Measurements from ENCODE around the gene RHOF.
"Not testable (repeated sequence)": the region's sequence is repeated elsewhere in the genome, so short reads cannot be mapped to it uniquely, and the experiment has no call there.

The RHOF gene

GRCh38 chr12:121796855-121797751 is 3.6 kb upstream of the RHOF start:
- DNase-seq (ENCODE audit: insufficient read length, low spot score) (peak; percentile 94), FAIRE-seq (peak; percentile 53)
- TF ChIP-seq POLR2A (IDR thresholded peaks at IDR 0.05; ENCODE audit: low read depth, low read length), result peak; percentile 27; the same call in 1 of the 2 replicates

- TF ChIP-seq POLR2A (IDR thresholded peaks at IDR 0.05; ENCODE audit: low read depth, low read length), result no peak
- DNase-seq (ENCODE audit: insufficient read length, low spot score) (no peak), FAIRE-seq (peak; percentile 67)
Observed at GRCh38 chr12:121795034-121795968, 1.8 kb upstream of the RHOF start.

GRCh38 chr12:121794534-121795033 is 1.1 kb upstream of the RHOF start:
- FAIRE-seq (no peak), DNase-seq (ENCODE audit: insufficient read length, low spot score) (no peak)
- TF ChIP-seq POLR2A (IDR thresholded peaks at IDR 0.05; ENCODE audit: low read depth, low read length), result no peak

- FAIRE-seq (no peak), DNase-seq (ENCODE audit: insufficient read length, low spot score) (no peak)
- 0 out of 2 replicates have a peak, but pooled peaks have one; percentile 12 for TF ChIP-seq POLR2A (IDR thresholded peaks at IDR 0.05; ENCODE audit: low read depth, low read length)
Observed at GRCh38 chr12:121793838-121794533, 498 bp upstream of the RHOF start.

- DNase-seq (ENCODE audit: insufficient read length, low spot score) (no peak), FAIRE-seq (no peak)
- TF ChIP-seq POLR2A (IDR thresholded peaks at IDR 0.05; ENCODE audit: low read depth, low read length), result no peak
Observed at GRCh38 chr12:121792607-121793439, 665 bp downstream of the RHOF start.

GRCh38 chr12:121791671-121792551 is 1.6 kb downstream of the RHOF start:
- no peak for TF ChIP-seq POLR2A (IDR thresholded peaks at IDR 0.05; ENCODE audit: low read depth, low read length)
- peak; percentile 81 for FAIRE-seq
- DNase-seq (ENCODE audit: insufficient read length, low spot score), result no peak

GRCh38 chr12:121790785-121791184 is 2.7 kb downstream of the RHOF start:
- not testable (repeated sequence) for FAIRE-seq; DNase-seq (ENCODE audit: insufficient read length, low spot score)

- no peak for TF ChIP-seq POLR2A (IDR thresholded peaks at IDR 0.05; ENCODE audit: low read depth, low read length)
- DNase-seq (ENCODE audit: insufficient read length, low spot score) (no peak), FAIRE-seq (no peak)
Observed at GRCh38 chr12:121789800-121790728, 3.4 kb downstream of the RHOF start.

GRCh38 chr12:121789233-121789781 is 4.2 kb downstream of the RHOF start:
- TF ChIP-seq POLR2A (IDR thresholded peaks at IDR 0.05; ENCODE audit: low read depth, low read length), result no peak
- DNase-seq (ENCODE audit: insufficient read length, low spot score) (no peak), FAIRE-seq (no peak)

GRCh38 chr12:121788176-121788818 is 5.2 kb downstream of the RHOF start:
- DNase-seq (ENCODE audit: insufficient read length, low spot score), result no peak
- TF ChIP-seq POLR2A (IDR thresholded peaks at IDR 0.05; ENCODE audit: low read depth, low read length), result no peak
- FAIRE-seq, result no peak

All from H54 (cell line).